NCI-H774 (cell line): ENCODE data around the gene ZFX.
"Not testable (repeated sequence)": the region's sequence is repeated elsewhere in the genome, so short reads cannot be mapped to it uniquely, and the experiment has no call there.

ENCODE experiments used
- DNase-seq: peaks from one replicate; lab custom pipeline; 2025; lab: John Stamatoyannopoulos, UW

ZFX gene

DNA sequence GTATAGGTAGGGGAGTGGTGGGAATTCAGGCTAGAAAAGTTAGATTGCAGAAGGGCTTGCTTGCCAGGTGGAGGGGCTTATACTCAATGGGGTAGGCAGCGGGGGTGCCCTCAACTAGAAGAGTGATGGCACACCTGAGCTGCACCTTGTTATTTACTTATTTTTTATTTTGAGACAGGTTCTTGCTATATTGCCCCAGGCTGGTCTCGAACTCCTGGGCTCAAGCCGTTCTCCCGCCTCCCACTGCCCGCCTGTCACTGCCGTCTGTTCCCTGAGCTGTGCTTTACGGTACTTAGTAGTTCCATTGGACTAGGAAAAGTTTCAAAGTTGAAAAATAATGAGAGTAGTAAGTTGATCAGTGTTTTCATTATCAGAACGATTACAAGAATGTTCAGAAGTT lies 2.0 kb downstream of the ZFX start:
- no peak for DNase-seq

GRCh38 chrX:24153178-24153795 lies 3.8 kb downstream of the ZFX start:
- no peak for DNase-seq

DNA sequence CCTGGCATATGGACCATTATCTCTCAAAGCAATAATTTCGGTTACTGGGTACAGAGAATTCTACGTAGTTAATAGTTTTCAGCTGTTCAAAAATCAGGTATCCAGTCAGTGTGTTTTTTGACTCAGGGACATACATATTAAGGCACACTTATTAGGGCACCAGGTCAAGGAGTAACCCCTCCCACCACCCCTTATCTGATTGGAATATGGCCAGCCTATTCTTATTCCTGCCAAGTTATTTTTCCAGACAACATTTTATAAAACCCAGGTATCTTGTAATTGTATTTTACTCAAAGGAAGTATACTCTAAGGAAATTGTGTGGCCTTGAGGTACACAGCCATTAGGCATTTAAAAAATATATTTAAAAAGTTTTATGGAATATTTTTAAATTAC lies 4.3 kb downstream of the ZFX start:
- DNase-seq = no peak

DNA sequence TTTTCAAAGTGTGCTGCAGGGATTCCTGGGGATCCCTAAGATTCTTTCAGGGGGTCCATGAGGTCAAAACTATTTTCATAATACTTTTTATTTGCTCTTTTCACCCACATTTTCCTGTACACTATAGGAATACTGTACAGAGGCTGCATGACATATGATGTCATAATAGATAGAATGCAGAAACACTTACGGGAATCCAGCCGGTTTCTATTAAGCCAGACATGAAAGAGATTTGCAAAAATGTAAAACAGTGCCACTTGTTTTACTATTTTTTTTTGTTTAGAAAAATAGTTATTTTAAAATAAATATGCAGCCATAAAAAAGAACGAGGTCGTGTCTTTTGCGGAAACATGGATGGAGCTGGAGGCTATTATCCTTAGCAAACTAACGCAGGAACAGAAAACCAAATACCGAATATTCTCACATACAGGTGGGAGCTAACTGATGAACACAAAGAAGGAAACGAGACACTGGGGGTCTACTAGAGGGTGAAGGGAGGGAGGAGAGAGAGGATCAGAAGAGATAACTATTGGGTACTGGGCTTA lies 5.0 kb downstream of the ZFX start:
- DNase-seq = no peak

DNA sequence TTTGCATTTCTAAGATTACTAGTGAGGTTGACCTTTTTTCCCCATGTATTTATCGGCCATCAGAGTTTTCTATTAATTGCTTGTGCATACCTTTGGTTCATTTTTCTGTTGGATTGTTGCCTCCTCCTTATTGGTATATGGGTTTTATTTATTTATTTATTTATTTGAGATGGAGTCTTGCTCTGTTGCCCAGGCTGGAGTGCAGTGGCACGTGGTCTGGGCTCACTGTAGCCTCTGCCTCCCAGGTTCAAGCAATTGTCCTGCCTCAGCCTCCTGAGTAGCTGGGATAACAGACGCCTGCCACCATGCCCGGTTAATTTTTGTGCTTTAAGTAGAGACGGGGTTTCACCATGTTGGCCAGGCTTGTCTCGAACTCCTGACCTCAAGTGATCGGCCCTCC lies 6.2 kb downstream of the ZFX start:
- DNase-seq = not testable (repeated sequence)

GRCh38 chrX:24156177-24156576 lies 6.6 kb downstream of the ZFX start:
- no peak for DNase-seq

- no peak for DNase-seq
These were observed 9.4 kb downstream of the ZFX start for GRCh38 chrX:24158881-24159280.

- no peak for DNase-seq
These were observed 16.5 kb downstream of the ZFX start for GRCh38 chrX:24166078-24166477.

- DNase-seq = no peak
These were observed 18.4 kb downstream of the ZFX start for GRCh38 chrX:24167719-24168472.

- no peak for DNase-seq
These were observed 19.3 kb downstream of the ZFX start for GRCh38 chrX:24168807-24169206.

GRCh38 chrX:24169211-24169610 lies 19.7 kb downstream of the ZFX start:
- DNase-seq = no peak

DNA sequence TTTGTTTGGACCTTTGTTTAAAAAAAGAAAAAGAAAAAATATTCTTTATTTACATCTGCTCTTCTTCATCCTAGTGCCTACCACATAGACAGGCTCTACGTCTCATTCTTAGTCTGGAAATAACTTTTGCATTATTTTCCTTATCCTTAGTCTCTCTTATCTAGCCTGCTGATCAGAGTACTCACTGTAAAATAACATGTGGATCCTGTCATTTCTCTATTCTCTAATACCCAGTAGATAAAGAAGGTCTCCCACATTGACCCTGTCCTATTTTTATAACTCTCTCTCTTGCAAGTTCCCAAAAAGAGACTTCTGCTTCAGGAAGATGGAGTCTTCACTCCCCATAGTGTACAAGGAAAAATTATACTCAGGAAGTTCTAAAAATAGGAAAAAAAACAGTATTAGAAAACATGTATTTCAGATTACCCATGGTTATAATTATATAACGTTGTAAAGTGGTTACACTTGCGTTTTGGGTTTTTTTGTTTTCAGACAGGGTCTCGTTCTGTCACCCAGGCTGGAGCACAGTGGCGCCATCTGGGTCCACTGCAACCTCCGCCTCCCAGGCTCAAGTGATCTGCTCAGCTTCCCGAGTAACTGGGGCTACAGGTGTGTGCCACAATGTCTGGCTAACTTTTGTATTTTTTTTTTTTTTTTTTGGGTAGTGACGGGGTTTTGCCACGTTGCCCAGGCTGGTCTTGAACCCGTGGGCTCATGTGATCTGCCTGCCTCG lies 23.8 kb downstream of the ZFX start:
- DNase-seq = no peak

- DNase-seq = no peak
These were observed 25.7 kb downstream of the ZFX start for GRCh38 chrX:24175276-24175675.

DNA sequence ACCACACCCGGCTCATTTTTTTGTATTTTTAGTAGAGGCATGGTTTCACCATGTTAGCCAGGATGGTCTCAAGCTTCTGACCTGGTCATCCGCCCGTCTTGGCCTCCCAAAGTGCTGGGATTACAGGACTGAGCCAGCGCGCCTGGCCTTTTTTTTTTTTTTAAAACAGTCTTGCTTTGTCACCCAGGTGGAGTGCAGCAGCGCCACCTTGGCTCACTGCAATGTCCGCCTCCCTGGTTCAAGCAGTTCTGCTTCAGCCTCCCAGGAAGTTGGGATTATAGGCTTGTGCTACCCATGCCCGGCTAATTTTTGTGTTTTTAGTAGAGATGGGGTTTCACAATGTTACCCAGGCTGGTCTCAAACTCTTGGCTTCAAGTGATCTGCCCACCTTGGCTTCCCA lies 28.9 kb downstream of the ZFX start:
- DNase-seq = no peak

- no peak for DNase-seq
These were observed 34.5 kb downstream of the ZFX start for GRCh38 chrX:24184018-24184417.

- no peak for DNase-seq
These were observed 37.0 kb downstream of the ZFX start for GRCh38 chrX:24186483-24186882.

- no peak for DNase-seq
These were observed 37.5 kb downstream of the ZFX start for GRCh38 chrX:24186986-24187385.

- no peak for DNase-seq
These were observed 40.0 kb downstream of the ZFX start for GRCh38 chrX:24189490-24189889.

- DNase-seq = no peak
These were observed 41.1 kb downstream of the ZFX start for GRCh38 chrX:24190500-24191156.

GRCh38 chrX:24196509-24196908 lies 47.0 kb downstream of the ZFX start:
- no peak for DNase-seq

DNA sequence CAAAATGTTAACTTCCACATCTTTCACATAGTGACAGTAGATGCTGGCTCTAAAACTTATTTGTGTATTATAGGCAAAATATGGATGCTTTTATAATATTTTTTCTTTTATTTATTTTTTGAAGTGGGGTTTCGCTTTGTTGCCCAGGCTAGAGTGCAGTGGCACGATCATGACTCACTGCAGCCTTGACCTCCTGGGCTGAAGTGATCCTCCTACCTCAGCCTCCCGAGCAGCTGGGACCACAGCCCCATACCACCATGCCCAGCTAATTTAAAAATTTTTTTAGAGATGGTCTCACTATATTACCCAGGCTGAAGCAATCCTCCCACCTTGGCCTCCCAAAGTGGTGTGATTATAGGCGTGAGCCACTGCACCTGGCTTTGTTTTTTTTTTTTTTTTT lies 48.6 kb downstream of the ZFX start:
- no peak for DNase-seq

GRCh38 chrX:24200133-24200532 lies 50.6 kb downstream of the ZFX start:
- no peak for DNase-seq
